Left lobe of liver (tissue), 1 donor: ENCODE measurements around the gene XCL1. TPM values are rescaled to one million over a fixed set of nuclear protein-coding genes. Genes with fewer than 3 reads are reported as not detected.

Source experiments
- total RNA-seq: library from RNA; stranded (reverse); gene quantifications from one replicate; pipeline ENCODE4 v1.2.1, GENCODE V29; 2021
- donor health status: DM: no; HTN: yes; CAD: no.

XCL1 gene
- total RNA-seq, 1 donor from 2014 or later = 0.13 TPM

Other genes starting within 250 kb of the XCL1 start
- not detected for gene XCL2, start 32.6 kb upstream of the XCL1 start, total RNA-seq
- gene DPT, start 152.6 kb downstream of the XCL1 start, total RNA-seq = 1.3 TPM